Activated naive CD4-positive, alpha-beta T cell treated with anti-CD3 and anti-CD28 coated beads, Interleukin-2, amount 50 U/mL, for 16 hours (primary cell): Measurements from ENCODE around the gene PPP2R5C.

ENCODE experiments used
- DNase-seq: peaks from one replicate; pipeline ENCODE4 v3.0.0-alpha.2; 2020

Gene PPP2R5C

DNA sequence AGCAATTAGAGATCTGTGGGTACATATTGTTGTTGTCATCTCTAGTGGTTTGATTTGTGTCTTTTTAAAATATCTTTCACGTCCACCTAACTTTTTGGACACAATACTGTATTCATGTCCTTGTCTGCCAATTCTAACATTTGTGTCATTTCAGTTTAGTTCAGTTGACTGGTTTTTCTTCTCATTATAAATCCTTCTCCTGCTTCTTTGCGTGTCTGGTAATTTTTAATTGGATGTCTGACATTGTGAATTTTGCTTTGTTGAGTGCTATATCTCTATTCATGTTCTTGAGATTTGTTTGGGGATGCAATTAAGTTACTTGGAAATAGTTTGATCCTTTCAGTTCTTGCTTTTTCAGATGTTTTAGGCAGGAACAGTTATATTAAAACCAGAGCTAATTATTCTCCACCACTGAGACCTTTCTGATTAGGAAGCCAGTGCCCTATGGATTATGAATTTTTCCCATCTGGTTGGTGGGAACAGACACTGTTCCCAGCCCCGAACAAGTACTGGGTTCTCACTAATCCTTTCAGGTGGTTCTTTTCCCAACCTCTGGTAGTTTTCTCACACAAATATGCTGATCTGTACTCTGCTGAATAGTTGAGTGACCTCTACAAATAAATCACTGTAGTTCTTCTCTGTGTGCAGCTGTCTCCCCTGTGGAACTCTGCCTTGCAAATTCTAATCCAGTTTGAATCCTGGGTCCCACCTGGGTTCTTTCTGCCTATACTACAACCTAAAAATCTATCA is 111.7 kb downstream of the PPP2R5C start:
- DNase-seq: no peak

DNA sequence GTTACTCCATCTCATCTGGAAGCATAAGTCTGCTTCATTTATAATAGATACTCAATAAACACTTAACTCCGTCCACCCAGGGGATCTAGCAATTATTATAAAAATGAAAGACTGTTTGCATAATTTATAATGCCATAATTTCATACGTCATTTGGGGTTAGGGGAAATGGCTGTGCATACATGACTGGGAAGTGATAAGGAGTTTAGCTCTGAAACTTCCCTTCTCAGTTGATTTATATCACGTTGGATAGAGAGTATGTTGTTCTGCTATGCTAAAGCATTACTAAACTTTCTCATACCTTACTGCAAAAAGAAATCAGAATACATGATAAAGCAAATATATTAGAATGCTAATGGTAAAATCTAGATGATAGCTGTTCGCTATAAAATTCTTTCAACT is 112.5 kb downstream of the PPP2R5C start:
- no peak for DNase-seq

DNA sequence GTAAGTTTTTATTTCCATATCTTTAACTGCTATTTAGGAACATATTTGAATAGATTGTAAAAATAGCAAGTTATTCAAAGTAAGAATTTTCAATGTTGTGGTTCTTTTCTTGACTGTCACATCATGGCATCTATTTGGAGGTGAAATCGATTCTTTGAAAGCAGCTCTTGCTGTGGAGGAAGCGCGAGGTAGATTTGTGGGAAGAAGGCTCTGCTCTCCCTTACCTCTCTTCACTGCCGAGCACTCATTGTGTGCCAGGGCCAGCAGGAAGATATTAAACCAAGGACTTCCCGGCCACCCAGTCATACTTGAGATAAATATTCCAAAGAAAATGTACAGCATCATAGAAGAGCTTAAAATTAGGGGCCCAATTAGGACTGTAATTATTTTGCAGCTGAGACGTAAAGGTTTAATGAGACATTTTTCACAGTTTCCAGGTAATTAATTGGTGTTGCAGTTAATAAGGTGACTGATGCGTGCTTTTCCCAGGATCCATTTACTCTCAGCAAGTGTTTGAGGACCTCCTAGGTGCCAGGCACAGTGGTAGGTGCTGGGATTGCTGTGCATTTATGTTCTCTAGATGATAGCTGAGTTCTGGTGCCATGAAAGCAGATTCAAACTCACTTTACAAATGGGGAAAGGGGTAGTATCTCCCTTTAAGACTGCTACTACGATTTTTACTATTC is 113.7 kb downstream of the PPP2R5C start:
- DNase-seq: no peak

DNA sequence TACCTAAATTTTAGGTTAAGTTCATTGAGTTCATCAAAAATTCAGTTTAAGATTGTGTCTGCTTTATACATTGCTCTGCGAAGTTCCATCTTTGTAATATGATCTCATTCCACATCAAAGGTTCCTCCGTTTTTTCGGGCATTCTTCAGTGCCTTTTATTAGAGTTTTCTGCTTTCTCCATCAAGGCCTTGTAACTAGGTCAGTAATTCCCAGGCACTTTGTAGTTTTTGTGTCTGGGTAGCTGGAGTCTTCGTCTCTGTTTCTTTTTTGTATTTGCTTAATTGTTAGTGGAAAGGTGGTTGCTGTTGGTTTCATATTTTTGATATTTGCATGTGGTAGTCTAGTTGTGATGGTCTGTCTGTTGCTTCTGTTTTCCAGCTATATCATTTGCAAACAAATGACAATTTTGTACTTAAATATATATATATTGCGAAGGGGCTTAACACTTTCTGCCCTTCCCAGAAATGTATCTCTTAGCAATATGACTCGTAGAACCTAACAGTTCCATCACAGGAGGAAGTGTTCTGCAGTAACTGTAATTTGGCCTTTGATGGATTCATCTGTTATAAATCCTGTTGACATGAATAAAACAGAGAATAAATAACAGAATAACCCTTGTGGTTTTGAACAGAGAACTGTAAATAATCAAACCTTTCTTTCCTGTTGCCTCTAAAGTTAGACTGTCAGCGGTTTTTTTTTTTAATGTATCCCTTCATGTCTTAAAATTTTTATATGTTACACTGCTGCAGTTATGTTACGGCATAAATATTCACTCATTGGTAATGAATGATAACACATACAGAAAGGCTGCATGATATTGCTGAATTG is 114.4 kb downstream of the PPP2R5C start:
- DNase-seq: no peak

DNA sequence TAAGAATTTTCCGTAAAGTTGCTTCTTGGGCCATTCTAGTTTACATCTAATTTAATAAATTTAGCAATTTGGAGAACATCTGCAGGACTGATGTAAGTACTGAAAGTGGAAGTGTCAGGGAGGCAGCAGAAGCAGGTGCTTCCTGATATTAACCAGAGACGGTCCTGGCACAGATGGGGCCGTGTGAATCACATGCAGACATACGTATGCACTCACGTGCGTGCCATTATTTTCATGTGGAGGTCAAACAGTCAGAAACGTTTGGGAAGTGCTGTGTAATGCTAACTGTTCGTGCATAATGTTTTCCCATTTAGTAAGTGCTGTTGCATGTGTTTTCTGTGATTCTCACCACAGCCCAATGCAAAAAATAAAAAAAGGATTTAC is 115.0 kb downstream of the PPP2R5C start:
- DNase-seq: peak; percentile 74

DNA sequence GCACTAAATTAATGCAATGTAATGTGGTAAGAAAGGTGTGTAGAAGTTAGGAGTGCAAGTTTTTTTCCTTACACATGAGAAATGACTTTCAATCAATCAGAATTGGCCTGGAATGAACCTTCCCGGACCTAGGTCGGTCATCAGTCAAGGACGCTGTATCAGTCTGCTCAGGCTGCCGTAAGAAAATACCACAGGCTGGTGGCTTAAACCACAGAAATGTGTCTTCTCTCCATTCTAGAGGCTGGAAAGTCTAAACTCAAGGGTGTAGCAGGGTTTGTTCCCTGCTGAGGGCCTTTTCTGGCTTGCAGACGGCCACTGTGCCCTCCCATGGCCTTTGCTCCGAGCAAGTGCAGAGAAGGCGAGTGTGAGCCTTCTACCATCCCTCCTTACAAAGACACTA is 116.3 kb downstream of the PPP2R5C start:
- DNase-seq: no peak

DNA sequence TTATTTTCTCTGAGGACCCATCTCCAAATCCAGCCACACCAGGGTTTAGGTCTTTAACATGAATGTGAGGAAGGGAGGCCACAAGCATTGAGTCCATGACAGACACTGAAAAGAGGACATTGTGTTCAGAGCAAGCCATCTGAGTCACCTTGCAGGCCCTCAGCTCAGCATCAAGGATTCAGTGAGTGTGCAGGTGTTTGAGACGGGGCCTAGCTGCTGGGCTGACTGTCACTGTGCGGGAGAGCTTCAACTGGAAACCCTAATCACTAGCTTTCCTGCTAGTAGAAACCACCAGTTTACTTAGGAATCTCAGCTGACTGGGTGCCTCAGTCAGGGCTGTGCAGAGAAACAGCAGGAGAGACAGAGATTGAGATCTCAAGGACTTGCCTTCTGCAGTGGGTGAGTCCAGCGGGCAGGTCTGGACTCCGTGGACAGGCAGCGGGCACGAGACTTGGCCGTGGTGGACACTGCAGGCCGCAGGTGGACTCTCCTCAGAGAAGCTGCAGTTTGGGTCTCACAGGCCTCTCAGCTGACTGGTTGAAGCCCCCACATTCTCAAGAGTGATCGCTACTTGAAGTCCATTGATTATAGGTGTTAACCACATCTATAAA is 116.8 kb downstream of the PPP2R5C start:
- no peak for DNase-seq

DNA sequence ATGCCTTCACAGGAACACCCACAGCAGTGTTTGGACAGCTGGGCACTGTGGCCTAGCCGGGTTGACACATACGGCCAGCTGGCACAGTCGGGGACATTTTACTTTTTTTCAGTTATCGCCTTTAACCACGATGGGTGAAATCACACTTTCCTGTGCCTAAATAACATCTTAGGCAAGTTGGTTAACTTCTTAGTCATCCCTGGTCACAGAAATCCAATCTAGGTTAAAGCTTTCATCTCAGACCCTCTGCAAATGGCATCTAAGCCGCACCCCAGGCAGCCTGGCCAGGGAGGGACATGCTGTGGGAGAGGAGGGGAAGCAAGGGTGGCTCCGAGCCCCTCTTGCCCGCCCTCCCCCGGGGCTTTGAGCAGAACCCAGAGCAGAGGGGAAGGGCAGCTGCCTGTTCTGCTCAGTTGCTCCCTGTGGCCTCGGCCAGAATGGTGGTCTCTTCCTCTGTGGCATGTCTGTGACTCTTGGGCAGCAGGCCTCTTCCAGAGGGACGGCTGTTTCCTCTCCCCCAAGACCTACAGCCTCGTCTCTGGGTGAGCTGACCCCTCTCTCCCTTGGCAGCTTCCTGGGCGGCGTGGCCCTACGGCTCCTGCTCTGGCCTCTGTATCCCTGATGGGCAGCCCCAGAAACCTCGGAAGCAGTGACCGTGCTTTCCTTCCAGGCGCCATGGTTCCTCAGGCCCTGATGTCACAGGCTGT is 117.5 kb downstream of the PPP2R5C start:
- DNase-seq: no peak

DNA sequence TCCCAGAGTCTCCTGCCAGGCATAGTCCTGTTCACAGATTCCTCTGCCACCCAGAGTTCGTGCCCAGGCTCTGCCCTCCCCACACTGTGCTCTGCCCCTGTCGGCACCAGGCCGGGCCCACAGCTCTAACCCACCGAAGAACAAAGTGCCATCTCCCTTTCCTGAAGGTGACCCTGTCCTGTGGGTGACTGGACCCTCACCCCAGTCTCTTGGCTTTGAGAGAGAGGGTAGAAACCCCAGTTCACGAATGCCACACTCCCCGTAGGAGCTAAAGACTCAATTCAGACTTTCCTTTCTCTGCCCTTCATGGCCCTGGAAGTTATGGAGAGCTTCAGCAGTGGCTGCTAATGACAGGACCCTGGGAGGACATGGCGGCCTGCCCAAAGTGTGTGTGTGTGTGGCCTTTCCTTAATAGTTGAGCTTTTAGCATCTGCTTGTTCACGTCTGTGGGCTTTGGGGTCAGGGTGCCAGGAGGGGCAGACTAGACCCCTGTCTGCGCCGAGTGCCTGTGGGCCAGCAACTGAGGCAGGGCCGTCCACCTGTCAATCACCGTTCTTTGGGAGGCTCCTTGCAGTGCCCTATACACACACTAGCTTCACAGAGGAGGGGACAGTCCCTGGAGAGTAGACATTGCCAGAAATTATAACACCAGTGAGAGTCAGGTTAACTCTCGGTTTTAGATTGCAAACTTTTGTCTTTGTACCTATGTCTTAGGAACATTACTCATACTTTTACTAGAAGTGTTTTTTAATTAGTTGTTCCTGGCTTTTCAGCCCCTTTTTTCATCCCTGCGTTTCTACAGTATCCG is 118.2 kb downstream of the PPP2R5C start:
- no peak for DNase-seq

DNA sequence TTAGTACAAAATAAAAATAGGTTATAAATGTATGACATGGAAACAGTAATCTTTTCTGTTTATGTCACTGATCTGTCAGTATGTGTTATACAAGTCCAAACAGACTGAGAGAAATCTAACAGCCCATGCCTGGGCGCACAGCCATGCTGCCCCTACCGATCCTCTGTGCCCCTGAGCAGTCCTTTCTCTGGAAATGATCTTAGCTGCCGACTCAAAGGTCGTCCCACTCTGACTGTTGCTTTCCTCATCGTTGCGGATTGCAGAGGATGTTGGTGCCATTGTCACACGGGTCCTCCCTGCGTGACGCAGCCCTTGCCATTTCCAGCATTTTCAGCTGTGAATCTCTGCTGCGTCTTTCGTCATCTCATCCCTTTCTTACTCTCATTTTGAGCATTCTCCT is 119.9 kb downstream of the PPP2R5C start:
- DNase-seq: no peak

DNA sequence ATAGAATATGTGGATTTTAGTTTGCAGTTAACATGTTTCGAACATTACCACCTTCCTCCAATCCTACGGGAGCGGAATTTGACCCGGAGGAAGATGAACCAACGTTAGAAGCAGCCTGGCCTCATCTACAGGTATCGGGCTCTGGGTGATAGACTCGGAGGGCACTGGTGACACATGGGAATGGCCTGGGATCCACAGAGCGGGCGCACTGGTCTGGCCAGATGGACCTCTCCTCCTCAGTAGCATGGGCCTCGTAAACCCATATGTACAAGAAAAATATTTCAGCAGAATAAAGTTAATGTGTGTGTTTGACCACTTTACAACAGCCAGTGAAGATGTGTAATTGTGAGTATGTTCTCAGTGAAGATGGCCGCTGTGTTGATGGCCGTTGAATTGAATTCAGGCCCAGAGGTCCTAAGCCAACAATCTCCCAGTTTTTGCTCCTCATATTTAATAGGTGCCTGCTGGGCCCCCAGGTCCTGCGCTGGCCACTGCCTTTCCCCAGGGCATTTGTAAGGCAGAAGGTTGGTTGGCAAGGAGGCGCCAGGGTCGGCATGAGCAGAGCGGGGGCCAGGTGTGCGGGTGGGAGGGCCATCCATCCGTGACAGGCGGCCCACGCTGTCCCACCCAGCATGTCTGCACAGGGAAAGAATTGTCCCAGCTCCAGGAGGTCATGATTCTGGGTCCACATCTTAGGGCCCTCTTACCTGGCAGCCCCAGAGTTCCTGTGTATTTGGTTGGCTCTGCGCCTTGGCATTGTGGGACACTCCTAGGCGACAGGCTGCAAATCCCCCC is 120.8 kb downstream of the PPP2R5C start:
- DNase-seq: no peak

DNA sequence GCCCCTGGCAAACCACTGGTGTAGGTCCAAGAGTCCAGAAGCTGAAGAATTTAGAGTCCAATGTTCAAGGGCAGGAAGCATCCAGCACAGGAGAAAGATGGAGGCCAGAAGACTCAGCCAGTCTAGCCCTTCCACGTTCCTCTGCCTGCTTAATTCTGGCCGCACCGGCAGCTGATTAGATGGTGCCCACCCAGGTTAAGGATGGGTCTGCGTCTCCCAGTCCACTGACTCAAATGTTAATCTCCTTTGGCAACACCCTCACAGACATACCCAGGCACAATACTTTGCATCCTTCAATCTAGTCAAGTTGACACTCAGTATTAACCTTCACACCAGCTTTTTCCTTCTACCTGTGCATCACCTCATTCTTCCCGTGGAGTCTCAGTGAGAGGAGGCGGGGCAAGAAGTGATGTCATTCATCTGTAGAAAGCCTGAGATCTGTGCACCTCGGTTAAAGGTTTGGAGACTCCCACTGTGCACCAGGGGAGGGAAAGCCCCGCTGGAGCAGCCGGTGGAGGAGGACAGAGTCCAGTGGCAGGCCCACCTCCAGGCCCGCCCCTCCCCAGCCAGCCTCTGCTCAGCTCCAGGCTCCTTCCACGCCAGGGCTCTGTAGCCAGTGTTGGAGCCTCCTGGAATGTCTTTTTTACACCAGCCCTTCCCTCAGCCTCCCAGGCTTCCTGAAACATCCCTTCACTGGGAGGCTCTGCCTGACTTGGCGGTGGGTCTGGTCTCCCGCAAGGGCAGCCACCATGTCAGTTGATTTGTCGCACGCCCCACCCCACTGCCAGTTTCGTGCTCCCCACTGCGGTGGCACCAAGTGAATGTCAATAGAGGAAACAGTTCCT is 122.8 kb downstream of the PPP2R5C start:
- DNase-seq: no peak

DNA sequence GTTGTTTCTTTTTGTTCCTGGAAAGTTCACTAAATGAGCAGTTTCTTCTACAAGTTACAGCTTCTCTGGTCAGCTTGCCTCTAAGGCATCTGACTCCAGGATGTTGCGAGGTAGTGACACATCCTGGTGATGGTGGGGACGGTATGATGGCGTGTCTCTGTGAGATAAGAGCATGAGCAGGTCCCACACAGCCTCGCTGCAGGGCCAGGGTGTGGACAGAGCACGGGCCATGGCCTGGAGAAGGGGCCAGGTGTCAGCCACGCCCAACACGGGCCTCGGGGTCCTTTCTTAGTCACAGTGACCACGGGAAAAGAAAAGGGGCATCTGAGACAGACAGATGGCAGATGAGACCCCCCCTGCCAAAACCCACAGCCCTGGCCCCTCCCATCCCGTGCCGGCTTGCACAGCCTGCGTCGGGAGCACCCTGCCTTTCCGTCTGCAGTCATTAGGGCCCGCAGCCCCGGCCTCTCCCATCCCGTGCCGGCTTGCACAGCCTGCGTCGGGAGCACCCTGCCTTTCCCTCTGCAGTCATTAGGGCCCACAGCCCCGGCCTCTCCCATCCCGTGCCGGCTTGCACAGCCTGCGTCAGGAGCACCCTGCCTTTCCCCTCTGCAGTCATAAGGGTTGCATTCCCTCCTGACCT is 123.5 kb downstream of the PPP2R5C start:
- DNase-seq: no peak

DNA sequence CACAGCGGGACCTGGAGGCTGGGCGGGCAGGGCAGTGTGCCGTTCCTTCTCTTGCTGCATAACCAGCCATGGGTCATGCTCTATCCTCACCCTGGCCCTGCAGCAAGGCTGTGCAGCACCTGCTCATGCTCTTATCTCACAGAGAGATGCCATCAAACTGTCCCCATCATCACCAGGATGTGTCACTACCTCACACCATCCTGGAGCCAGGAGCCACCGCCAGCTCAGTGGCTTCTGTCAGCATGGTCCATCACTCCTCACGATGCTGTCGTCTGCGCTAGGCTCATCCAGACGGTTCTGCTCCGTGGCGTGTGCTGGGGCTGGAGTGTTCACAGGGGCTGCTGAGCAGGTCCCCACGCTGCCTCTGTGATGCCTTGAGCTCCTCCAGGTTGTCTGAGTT is 125.7 kb downstream of the PPP2R5C start:
- no peak for DNase-seq

DNA sequence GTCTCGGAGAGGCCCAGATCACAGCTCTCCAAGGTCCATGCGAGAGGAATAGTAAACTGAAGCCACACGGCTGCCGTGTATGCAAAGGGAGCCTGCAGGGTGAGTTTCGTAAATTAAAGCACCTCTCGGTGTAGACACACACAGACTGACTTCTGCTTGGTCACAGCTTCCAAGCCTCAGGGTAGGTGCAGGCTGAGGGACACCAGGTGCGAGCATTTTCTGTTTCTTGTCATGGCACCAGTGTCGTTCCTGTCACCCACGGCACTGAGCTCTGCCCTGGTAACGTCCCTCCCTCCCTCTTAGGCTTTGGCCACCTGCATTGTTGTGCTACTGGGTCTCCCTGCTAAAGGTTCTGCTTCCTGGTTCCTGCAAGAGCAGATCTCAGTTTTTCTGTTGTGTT is 126.7 kb downstream of the PPP2R5C start:
- DNase-seq: no peak

DNA sequence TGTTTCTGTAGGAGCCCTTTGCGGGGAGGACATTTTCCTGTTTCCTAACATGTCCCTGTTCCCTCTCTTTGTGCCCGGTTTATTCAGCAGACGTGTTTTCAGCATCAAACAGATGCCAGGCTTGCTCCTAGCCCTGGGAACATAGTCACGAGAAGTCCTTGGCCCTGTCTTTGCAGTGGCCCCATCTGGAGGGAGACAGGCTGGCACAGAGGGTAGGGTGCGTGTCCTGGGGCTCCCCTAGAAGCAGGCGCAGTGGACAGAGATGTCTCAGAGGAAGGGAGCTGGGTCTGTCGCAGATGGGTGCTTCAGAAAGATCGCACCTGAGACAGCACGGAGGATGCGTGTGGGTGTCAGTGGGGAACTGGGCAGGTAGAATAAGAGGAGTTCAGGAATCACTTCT is 127.9 kb downstream of the PPP2R5C start:
- DNase-seq: no peak

DNA sequence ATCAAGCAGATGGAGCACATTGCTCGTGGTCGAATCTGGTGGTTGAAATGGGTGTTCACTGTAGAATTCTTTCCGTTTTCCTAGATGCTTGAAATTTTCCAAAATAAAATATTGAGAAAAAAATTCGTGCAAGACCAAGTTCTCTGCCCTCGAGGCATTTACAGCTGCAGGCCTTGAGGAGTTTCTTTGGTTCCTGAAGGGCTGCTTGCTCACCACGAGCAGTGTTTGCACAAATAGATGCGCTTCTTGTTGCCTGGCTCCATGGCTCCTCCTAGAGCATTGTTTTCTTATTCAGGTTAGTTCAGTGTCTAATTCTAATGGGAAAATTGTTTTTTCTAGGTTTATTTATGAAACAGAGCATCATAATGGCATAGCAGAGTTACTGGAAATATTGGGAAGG is 128.4 kb downstream of the PPP2R5C start:
- no peak for DNase-seq

DNA sequence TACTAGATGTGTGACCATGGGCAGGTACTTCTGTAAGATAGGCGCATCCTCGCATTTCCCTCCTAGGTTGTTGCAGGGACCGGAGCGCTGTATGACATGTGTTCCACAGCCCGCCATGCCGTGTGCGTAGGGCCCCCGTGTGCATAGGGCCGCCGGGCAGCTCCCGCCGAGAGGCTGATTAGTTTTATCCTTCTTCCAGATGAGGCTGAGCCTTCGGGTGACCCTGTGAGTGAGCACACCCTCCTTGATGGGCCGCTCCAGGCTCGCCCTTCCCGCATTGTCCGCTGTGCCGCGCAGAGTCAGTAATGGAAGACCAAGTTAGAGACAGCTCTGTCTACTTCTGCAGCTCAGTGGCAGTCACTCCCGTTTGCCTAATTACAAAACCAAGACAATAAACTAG is 130.0 kb downstream of the PPP2R5C start:
- DNase-seq: no peak

DNA sequence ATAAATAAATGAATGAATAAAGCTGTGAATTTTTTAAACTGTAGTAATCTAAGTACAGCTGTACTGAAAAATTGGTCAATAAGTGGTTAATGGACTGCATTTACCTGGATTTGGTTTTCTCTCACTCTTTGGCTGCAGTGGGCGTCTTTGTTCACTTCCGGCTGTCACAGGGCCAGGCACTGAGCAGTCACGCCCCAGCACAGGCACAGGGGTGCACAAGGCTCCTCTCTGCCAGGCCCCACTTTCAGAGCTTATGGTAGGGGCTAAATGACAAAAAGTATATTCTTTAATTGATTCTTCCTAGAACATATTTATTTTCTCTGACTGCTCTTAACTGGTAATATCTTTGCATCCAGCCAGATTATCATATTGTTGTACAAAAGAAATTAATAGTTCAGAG is 132.2 kb downstream of the PPP2R5C start:
- DNase-seq: no peak
